ENCODE data around the gene CLDN14.

DNA sequence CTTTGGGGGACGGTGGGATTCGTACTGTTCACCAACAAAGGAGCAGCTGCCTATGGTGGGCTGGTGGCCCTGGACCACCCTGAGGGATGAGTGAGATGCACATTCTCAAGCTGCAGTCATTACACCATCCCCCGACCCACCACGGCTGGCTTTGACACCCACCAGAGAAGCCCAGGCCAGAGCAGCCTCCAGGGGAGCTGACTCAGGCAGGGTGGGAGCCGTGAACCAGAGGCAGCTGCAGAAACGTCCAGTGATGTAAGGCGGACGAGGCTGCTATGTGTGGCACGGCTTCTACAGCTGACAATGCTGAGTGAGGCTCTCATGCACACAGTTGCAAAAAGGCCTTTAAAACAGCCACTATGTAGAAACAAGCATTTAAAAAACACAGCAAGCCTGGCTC, 54.6 kb downstream of the CLDN14 start:
- TF ChIP-seq, protein P1, sequence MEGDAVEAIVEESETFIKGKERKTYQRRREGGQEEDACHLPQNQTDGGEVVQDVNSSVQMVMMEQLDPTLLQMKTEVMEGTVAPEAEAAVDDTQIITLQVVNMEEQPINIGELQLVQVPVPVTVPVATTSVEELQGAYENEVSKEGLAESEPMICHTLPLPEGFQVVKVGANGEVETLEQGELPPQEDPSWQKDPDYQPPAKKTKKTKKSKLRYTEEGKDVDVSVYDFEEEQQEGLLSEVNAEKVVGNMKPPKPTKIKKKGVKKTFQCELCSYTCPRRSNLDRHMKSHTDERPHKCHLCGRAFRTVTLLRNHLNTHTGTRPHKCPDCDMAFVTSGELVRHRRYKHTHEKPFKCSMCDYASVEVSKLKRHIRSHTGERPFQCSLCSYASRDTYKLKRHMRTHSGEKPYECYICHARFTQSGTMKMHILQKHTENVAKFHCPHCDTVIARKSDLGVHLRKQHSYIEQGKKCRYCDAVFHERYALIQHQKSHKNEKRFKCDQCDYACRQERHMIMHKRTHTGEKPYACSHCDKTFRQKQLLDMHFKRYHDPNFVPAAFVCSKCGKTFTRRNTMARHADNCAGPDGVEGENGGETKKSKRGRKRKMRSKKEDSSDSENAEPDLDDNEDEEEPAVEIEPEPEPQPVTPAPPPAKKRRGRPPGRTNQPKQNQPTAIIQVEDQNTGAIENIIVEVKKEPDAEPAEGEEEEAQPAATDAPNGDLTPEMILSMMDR (IDR thresholded peaks at IDR 0.05; ENCODE audit: poor library complexity) = no peak
- no peak for TF ChIP-seq EZH2 (IDR thresholded peaks at IDR 0.05; ENCODE audit: borderline replicate concordance)
